Nucleus accumbens (tissue), 56 donors: Measurements from ENCODE around the gene SND1.

ENCODE experiments used
- DNase-seq, 56 donors: peaks; one replicate each; lab custom pipeline; 2025; lab: John Stamatoyannopoulos, UW

Gene SND1

GRCh38 chr7:127858091-127858914 is 206.3 kb downstream of the SND1 start:
- no peak for DNase-seq

- DNase-seq = no peak
Observed at GRCh38 chr7:127858915-127859189, 206.9 kb downstream of the SND1 start.

GRCh38 chr7:127859330-127859729 is 207.3 kb downstream of the SND1 start:
- DNase-seq = no peak

- no peak for DNase-seq
Observed at GRCh38 chr7:127862525-127862924, 210.5 kb downstream of the SND1 start.

GRCh38 chr7:127863082-127863481 is 211.1 kb downstream of the SND1 start:
- no peak for DNase-seq

GRCh38 chr7:127865466-127865865 is 213.5 kb downstream of the SND1 start:
- no peak for DNase-seq

- DNase-seq = no peak
Observed at GRCh38 chr7:127870231-127870907, 218.4 kb downstream of the SND1 start.

GRCh38 chr7:127871226-127871625 is 219.2 kb downstream of the SND1 start:
- no peak for DNase-seq

GRCh38 chr7:127872122-127872521 is 220.1 kb downstream of the SND1 start:
- no peak for DNase-seq

GRCh38 chr7:127873151-127873550 is 221.2 kb downstream of the SND1 start:
- DNase-seq = no peak

GRCh38 chr7:127873715-127874636 is 222.0 kb downstream of the SND1 start:
- no peak for DNase-seq

GRCh38 chr7:127874951-127875608 is 223.1 kb downstream of the SND1 start:
- DNase-seq = no peak

GRCh38 chr7:127876393-127876792 is 224.4 kb downstream of the SND1 start:
- DNase-seq = no peak

- DNase-seq = no peak
Observed at GRCh38 chr7:127877951-127878350, 226.0 kb downstream of the SND1 start.

GRCh38 chr7:127878791-127879190 is 226.8 kb downstream of the SND1 start:
- no peak for DNase-seq

- DNase-seq = no peak
Observed at GRCh38 chr7:127879436-127879835, 227.4 kb downstream of the SND1 start.

GRCh38 chr7:127879942-127880341 is 227.9 kb downstream of the SND1 start:
- no peak for DNase-seq

- DNase-seq = no peak
Observed at GRCh38 chr7:127880454-127880853, 228.5 kb downstream of the SND1 start.

GRCh38 chr7:127881564-127881963 is 229.6 kb downstream of the SND1 start:
- DNase-seq = no peak

GRCh38 chr7:127882313-127882920 is 230.4 kb downstream of the SND1 start:
- DNase-seq = no peak
